WTC11 (cell line): ENCODE measurements around the gene DUSP9.

Experiments used
- JUN ChIP-seq: sonication (generic); formaldehyde crosslinking; IDR thresholded peaks from 2 replicates; pipeline ENCODE4 v1.8.0; 2023; ENCODE audit warnings: mild to moderate bottlenecking, missing genetic modification reagents
- ZBTB21 ChIP-seq: sonication (generic); formaldehyde crosslinking; IDR thresholded peaks from 2 replicates; pipeline ENCODE4 v1.8.1; 2023; ENCODE audit warnings: mild to moderate bottlenecking, missing genetic modification reagents, borderline replicate concordance
- ZNF263 ChIP-seq: sonication (generic); formaldehyde crosslinking; IDR thresholded peaks from 2 replicates; pipeline ENCODE4 v1.8.1; 2022; ENCODE audit warnings: low read depth, mild to moderate bottlenecking, moderate library complexity, missing genetic modification reagents
- TF ChIP-seq, protein P1 (sequence below): fragments of 200-600 bp; IDR thresholded peaks from 2 replicates; pipeline ENCODE4 v1.8.0; 2022; ENCODE audit warnings: antibody characterized with exemption

DNA sequence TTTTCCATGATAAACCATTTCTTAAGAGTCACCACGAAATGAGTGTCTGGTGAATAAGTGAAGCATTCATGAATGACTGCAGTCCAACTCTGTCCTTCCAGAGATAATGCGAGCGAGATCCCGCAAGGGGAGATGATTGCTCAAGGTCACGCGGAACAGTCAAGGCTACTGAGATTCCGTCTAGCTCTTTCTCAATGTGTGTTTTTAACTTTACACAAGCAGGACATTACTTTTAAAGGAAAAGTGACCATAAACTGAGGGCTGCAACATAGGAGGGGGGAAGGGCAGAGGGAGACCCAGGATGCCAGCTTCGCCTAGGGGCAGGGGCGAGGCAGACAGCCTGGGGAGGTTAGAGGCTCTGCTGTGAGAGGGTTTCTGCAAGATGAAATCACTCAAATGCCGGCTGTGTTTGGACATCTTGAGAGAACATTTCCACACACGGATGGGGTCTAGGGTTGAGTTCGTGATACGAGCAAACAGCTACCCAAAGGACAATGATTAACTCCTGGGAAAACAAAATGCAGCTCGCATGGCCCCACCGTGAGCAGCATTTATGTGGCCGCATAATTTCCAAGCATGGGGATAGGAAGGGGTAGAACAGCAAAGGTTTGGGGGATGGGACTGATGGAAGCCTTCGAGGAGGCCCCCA is 24.2 kb upstream of the DUSP9 start:
- TF ChIP-seq, protein P1, sequence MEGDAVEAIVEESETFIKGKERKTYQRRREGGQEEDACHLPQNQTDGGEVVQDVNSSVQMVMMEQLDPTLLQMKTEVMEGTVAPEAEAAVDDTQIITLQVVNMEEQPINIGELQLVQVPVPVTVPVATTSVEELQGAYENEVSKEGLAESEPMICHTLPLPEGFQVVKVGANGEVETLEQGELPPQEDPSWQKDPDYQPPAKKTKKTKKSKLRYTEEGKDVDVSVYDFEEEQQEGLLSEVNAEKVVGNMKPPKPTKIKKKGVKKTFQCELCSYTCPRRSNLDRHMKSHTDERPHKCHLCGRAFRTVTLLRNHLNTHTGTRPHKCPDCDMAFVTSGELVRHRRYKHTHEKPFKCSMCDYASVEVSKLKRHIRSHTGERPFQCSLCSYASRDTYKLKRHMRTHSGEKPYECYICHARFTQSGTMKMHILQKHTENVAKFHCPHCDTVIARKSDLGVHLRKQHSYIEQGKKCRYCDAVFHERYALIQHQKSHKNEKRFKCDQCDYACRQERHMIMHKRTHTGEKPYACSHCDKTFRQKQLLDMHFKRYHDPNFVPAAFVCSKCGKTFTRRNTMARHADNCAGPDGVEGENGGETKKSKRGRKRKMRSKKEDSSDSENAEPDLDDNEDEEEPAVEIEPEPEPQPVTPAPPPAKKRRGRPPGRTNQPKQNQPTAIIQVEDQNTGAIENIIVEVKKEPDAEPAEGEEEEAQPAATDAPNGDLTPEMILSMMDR = no peak
- TF ChIP-seq ZNF263 (no peak), ZBTB21 (CRISPR knock-in tag) (no peak), JUN (no peak)
